ENCODE data around the gene NRIP1. TPM values are rescaled to one million over a fixed set of nuclear protein-coding genes. Genes with fewer than 3 reads are reported as not detected.

Gene NRIP1
- total RNA-seq, 2 donors from 2014 or later, result 11.9 to 30.9 TPM

- ATAC-seq (ENCODE audit: insufficient number of reproducible peaks, low FRiP score, low read depth), result no peak
- no peak for DNase-seq (ENCODE audit: low spot score)
- TF ChIP-seq CTCF (IDR thresholded peaks at IDR 0.05), result no peak
- H3K9me3 ChIP-seq, result no peaks in the 10 kb centered on the region
- H3K36me3 ChIP-seq, result no peaks in the 10 kb centered on the region
- H3K4me3 ChIP-seq, result no peak overlapping the region
- no peak overlapping the region for H3K27ac ChIP-seq
- H3K27me3 ChIP-seq (replicated peaks; ENCODE audit: insufficient read depth), result no peaks in the 10 kb centered on the region
- H3K4me1 ChIP-seq (ENCODE audit: control insufficient read depth in 1 of 2, low read depth in 2 of 2), result no peaks in the 10 kb centered on the region
These were observed 19.9 kb upstream of the NRIP1 start for GRCh38 chr21:15084668-15085067.

GRCh38 chr21:15080526-15080925, 15.7 kb upstream of the NRIP1 start:
- ATAC-seq (ENCODE audit: insufficient number of reproducible peaks, low FRiP score, low read depth) (no peak), DNase-seq (ENCODE audit: low spot score) (no peak)
- H3K4me1 ChIP-seq (ENCODE audit: control insufficient read depth in 1 of 2, low read depth in 2 of 2), result no peaks in the 10 kb centered on the region
- no peak overlapping the region for H3K4me3 ChIP-seq
- no peaks in the 10 kb centered on the region for H3K36me3 ChIP-seq
- no peak for TF ChIP-seq CTCF (IDR thresholded peaks at IDR 0.05)
- H3K9me3 ChIP-seq, result no peaks in the 10 kb centered on the region
- no peak overlapping the region for H3K27ac ChIP-seq
- no peaks in the 10 kb centered on the region for H3K27me3 ChIP-seq (replicated peaks; ENCODE audit: insufficient read depth)

GRCh38 chr21:15079269-15079668, 14.5 kb upstream of the NRIP1 start:
- H3K36me3 ChIP-seq, result no peaks in the 10 kb centered on the region
- H3K27me3 ChIP-seq (replicated peaks; ENCODE audit: insufficient read depth), result no peaks in the 10 kb centered on the region
- no peak for DNase-seq (ENCODE audit: low spot score)
- ATAC-seq (ENCODE audit: insufficient number of reproducible peaks, low FRiP score, low read depth), result no peak
- no peak overlapping the region for H3K27ac ChIP-seq
- H3K4me3 ChIP-seq, result no peak overlapping the region
- no peak for TF ChIP-seq CTCF (IDR thresholded peaks at IDR 0.05)
- H3K9me3 ChIP-seq, result no peaks in the 10 kb centered on the region
- no peaks in the 10 kb centered on the region for H3K4me1 ChIP-seq (ENCODE audit: control insufficient read depth in 1 of 2, low read depth in 2 of 2)

GRCh38 chr21:15078180-15078579, 13.4 kb upstream of the NRIP1 start:
- no peak for TF ChIP-seq CTCF (IDR thresholded peaks at IDR 0.05)

GRCh38 chr21:15077529-15078145, 12.8 kb upstream of the NRIP1 start:
- no peak overlapping the region for H3K4me3 ChIP-seq
- no peak for DNase-seq (ENCODE audit: low spot score)
- ATAC-seq (ENCODE audit: insufficient number of reproducible peaks, low FRiP score, low read depth), result no peak
- no peaks in the 10 kb centered on the region for H3K9me3 ChIP-seq
- H3K27me3 ChIP-seq (replicated peaks; ENCODE audit: insufficient read depth), result no peaks in the 10 kb centered on the region
- no peaks in the 10 kb centered on the region for H3K36me3 ChIP-seq
- TF ChIP-seq CTCF (IDR thresholded peaks at IDR 0.05), result no peak
- H3K4me1 ChIP-seq (ENCODE audit: control insufficient read depth in 1 of 2, low read depth in 2 of 2), result no peaks in the 10 kb centered on the region
- no peak overlapping the region for H3K27ac ChIP-seq

More at GRCh38 chr21:15078180-15078579, 13.4 kb upstream of the NRIP1 start:
- DNase-seq (ENCODE audit: low spot score) (no peak), ATAC-seq (ENCODE audit: insufficient number of reproducible peaks, low FRiP score, low read depth) (no peak)
- Histone ChIP-seq H3K4me3 (no peak overlapping the region), H3K27ac (no peak overlapping the region), H3K27me3 (replicated peaks; ENCODE audit: insufficient read depth) (no peaks in the 10 kb centered on the region), H3K36me3 (no peaks in the 10 kb centered on the region), H3K4me1 (ENCODE audit: control insufficient read depth in 1 of 2, low read depth in 2 of 2) (no peaks in the 10 kb centered on the region), H3K9me3 (no peaks in the 10 kb centered on the region)
